ENCODE results near the gene TXNRD3.

DNA sequence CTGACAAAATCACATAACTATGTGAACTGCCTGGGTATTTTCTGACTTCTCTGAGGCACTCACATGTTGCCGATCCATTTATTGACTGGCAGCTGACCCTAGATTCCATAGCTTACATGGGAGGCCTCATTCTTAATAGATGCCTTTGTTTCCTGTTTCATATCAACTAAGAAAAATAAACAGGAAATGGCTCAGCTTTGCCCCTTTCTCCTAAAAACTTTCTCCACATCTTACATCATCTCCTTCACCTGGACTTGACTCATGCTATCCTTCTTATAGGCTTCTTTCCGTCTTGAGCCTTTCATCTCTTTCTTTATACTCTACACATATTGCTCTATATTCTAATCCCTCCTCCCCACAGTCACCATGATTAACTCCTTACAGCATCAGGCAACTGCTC, 38.0 kb downstream of the TXNRD3 start:
- TF ChIP-seq, protein P1, sequence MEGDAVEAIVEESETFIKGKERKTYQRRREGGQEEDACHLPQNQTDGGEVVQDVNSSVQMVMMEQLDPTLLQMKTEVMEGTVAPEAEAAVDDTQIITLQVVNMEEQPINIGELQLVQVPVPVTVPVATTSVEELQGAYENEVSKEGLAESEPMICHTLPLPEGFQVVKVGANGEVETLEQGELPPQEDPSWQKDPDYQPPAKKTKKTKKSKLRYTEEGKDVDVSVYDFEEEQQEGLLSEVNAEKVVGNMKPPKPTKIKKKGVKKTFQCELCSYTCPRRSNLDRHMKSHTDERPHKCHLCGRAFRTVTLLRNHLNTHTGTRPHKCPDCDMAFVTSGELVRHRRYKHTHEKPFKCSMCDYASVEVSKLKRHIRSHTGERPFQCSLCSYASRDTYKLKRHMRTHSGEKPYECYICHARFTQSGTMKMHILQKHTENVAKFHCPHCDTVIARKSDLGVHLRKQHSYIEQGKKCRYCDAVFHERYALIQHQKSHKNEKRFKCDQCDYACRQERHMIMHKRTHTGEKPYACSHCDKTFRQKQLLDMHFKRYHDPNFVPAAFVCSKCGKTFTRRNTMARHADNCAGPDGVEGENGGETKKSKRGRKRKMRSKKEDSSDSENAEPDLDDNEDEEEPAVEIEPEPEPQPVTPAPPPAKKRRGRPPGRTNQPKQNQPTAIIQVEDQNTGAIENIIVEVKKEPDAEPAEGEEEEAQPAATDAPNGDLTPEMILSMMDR (conservative IDR thresholded peaks at IDR 0.05; ENCODE audit: low read depth, low read length): no peak
- TF ChIP-seq EZH2phosphoT487 (IDR thresholded peaks at IDR 0.05; ENCODE audit: borderline replicate concordance, low read length) (no peak), EZH2 (IDR thresholded peaks at IDR 0.05; ENCODE audit: low read length, unreplicated experiment) (no peak)

All from PC-3 (cell line).